Kasumi-1 (cell line): ENCODE results near the gene DNM3.
A peak's percentile ranks its signal among the peaks of the same experiment; 100 is the strongest.

Experiments
- DNase-seq, 2 experiments: peaks; one replicate each; lab custom pipeline; 2025; lab: John Stamatoyannopoulos, UW

Gene DNM3

GRCh38 chr1:172238965-172239364, 397.7 kb downstream of the DNM3 start:
- no peak for DNase-seq

DNA sequence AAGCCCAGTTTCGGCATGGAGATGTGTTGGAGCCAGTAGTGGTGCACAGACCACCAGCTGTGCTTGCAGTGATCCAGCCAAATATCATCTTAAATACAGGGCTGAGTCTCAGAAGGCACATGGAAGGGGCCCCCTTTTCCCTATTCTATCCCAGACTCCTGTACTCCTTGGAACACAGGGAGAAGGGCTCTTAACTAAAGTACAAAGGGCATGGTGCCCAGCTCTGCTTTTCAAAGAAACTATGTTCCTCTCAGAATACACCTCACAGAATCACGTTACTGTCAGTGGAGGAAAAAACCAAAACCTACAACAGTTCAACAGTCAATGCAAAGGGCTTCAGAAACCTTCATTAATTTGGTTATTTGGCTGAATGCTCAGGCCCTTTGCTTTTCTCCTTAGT, 398.6 kb downstream of the DNM3 start:
- DNase-seq: no peak

DNA sequence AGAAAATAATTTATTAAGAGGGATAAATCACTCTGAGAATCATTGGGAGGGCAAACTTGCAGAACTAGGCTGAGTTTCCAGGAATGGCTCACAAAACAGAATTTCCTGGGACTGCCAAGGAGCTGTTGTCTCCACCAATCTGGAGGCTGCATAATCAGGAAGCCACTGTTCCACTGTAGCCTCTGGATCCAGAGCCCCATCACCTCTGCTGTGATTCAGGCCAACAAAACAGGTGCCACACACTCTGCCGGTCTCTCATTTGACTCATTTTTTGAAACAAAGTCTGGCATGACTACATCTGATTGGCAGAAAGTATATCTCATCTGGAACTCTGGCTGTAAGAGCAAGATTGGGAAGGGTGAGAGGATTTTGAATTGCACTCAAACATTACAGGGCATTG, 400.2 kb downstream of the DNM3 start:
- DNase-seq: no peak

DNA sequence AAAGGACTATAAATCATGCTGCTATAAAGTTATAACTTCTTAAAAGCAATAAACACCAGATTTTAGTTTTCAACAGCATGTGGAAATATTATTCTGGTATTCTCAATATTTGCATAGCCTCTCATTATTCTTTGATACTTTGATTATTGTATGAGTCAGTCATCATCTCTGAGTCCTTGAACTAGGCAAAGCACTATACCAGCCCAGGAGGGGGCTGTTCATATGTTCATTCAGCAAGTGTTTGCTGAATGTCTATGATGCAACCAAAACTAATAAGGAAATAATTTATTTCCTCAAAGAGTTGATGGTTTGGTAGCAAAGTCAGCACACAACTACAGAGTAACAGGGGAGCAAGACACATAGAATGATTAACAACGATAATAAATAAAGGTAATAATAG, 403.6 kb downstream of the DNM3 start:
- no peak for DNase-seq

DNA sequence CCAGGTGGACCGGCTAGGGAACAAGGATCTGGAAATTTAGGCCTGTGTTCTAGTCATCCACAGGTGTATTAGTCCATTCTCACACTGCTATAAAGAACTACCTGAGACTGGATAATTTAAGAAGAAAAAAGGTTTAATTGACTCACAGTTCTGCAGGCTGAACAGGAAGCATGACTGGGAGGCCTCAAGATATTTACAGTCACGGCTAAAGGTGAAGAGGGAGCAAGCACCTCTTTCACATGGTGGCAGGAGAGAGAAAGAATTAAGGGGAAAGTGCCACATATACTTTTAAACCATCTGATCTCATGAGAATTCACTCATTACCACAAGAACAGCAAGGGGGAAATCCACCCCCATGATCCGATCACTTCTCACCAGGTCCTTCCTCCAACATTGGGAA, 404.5 kb downstream of the DNM3 start:
- DNase-seq: no peak

DNA sequence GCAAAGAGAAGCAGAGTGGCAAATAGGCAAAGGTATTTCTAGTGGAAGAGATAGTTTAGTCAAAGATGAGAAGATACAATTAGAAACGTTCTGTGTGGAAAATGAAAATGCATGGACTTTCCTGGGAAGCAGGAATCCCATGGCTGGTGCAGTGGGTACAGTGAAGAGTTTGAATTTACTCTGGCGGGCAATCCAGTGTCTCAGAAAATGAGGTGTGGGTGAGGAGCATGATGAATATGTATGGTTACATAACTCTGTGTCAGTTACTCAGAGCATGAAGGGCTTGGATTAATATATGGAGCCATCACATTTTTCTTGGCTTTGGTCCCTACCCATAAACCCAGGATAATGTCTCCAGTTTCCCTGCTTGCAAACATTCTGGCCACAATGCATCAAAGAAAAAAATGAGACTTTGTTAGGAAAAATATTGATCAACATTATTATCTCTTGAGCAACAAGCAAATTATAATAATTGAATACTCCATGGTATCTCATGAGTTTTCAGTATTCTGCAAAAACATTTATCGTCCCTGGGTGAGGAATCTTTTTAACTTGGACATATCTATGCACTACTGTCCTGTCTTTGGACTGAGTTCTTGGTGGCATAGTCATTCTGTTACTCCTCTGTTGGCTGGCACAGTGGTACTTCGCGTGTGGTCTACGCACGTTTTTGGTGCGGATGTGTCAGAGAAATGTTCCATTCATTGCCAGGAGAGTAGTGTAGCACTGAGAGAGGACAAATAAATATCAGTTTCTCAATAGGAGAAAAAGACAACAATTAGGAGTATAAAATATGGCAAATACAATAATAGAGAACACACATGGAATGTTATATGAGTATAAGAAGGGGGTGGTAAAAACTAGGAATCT, 405.5 kb downstream of the DNM3 start:
- DNase-seq: no peak

DNA sequence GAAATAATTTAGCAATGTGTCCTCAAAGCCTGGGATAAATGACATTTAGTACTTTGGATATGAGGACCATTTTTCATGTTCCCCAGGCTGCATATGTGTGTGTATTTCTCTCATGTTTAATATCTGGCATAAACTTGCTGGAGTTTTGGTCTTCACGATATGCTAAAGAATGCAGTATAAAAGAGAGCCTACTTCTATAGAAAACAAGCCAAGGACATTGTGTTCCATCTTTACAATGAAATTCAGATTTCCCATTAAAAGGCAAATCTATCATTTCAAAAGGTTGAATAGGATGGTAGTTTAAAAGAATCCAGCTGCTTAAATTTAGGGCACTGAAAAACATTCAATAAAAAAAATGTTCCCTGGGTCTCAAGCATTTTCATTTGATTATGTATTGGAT, 410.2 kb downstream of the DNM3 start:
- no peak for DNase-seq

DNA sequence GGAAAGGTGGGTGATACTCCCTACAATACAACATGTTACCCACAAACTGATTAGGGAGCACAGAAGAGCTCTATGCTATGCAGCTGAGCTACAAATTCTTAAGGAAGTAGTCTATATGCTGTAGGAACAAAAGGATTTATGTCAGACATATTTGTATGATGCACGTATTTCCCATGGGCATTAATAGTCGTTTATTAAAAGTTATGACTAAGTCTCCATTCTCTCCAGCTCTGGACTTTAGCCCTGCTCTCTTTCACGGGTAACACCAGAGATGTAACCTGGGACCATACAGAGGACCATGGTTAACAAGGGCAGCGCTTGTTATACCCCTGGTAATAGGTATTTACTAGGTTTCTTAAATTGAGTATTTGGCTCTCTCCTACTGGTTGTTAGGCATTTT, 411.0 kb downstream of the DNM3 start:
- DNase-seq: no peak

DNA sequence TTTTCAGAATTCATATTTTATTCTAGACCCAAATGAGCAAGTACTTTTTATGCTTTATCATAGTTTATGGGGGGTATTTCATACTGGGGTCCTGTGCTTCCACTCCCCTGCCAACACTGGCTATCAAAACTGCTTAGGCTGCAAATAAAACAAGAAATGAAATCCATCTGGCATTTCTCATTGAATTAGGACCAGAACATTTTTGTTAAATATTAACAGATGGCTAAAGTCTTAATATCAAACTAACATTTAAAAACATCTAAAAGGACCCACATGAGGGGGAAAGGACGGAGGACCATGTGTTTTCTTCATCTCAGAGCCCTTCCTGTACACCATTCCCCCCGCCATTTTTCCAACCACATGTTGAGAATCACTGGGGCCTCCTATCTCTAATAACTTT, 411.7 kb downstream of the DNM3 start:
- no peak for DNase-seq

- peak; percentile 75 to 80 for DNase-seq
Measured at GRCh38 chr1:172254521-172255222, 413.4 kb downstream of the DNM3 start.

- DNase-seq: peak in 1 of 2 experiments; percentile 35
Measured at GRCh38 chr1:172255223-172255560, 413.9 kb downstream of the DNM3 start.

DNA sequence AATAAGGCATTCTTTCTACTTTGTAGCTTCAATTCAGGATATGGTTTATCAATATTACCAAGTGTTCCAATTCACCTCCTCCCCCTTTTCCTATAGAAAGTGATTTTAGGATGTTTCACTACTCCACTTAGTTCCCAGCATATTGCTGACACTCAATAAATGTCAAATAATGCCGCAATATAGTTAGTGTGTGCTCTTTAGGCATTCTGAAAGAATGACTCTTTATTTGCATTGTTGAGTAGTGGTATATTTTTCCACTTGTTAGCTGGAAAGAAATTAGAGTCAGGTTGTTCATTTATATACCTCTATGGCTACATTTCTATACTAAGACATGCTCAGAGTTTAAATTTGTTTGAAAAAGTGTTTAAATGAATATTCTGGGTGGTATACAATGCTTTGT, 424.6 kb downstream of the DNM3 start:
- no peak for DNase-seq

- no peak for DNase-seq
Measured at GRCh38 chr1:172266528-172267174, 425.4 kb downstream of the DNM3 start.

DNA sequence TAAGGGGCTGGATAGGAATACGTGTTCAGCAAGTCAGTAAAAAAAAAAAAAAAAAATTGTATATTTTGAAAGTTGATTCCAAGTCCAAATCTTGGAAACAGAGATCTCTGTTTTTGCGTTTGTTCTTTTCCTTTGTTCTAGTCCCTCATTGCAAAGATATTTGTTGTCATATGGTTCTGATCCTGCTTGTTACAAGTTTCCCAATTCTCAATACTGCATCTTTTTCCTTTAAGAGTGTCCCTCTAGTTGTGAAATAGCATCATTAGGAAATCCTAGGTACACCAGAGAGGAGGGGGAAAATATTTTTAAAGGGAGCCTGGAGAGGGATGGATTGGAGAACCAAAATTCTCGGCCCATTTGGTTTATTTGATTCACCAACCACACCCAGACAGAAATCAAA, 426.9 kb downstream of the DNM3 start:
- DNase-seq: no peak

DNA sequence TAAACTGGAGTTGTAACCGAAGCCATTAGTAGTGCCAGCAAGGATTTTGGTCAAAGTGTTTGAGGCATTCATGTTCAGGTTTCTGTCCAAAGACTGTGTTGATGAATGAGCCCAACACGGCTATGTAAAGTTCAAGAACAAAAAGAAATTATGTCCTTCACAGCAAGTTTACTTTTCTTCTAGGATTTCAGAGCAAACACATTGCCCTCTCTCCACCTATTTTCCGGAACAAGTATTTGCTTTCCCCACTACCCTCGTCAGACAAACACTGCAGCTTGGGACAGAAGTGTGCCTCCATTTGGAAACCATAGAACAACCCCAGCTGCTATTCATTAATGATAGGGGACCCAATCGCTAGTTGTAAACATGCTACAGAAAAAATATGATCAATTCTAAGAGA, 427.8 kb downstream of the DNM3 start:
- DNase-seq: no peak

- DNase-seq: no peak
Measured at GRCh38 chr1:172269644-172270043, 428.3 kb downstream of the DNM3 start.

DNA sequence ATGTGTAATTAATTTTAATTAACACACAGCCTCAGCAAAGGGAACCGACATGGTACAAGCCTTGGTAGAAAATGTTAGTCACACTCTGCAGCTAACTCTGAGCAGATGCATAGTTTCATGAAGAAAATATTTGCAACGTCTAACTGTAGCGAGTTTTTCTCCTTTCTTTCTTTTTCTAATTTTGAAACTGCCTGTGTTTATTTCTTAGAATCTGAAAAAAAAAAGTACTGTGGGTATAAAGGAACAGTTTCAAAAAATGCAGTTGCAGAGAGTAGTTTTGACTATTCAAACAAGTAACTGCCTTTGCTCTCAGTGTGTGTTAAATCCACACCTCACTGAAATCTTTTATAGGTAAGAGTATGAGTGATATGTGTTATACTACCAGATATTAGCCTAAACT, 429.3 kb downstream of the DNM3 start:
- DNase-seq: no peak

DNA sequence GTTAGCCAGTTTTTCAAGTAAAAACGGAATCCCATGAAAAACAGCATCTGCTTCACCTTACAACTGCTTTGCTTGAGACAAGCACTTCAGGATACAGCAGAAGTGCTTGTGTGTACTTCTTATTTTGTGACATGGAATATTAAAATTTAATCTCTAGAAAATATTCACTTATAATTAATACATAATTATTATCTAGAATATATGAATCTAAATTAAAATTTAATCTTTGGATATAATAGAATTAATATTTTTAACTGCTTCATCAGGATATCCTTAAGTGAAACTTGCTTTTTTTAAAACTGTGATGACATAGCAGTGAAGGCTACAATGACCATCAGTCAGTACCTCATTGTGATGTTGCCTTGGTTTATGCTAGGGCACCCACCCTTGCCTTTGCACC, 430.8 kb downstream of the DNM3 start:
- DNase-seq: no peak

GRCh38 chr1:172273647-172274396, 432.5 kb downstream of the DNM3 start:
- DNase-seq: no peak

DNA sequence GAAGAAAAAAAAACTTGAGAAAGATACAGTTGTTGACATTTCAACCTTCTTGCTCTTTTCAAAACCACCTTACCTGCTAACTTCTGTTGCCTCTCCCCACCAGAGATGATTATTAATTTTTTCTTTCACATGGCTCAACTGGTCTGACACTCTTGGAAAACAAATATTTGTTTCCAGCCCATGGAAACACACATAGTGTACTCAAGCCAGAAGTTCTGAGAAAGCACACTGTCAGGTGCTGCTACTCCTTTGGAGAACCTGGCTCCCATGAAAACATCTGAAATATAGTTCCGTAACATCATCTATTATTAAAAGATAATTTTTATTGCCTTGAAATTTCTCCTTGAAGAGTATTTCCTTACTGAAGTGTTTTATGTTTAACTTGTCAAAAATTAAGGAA, 434.2 kb downstream of the DNM3 start:
- no peak for DNase-seq

DNA sequence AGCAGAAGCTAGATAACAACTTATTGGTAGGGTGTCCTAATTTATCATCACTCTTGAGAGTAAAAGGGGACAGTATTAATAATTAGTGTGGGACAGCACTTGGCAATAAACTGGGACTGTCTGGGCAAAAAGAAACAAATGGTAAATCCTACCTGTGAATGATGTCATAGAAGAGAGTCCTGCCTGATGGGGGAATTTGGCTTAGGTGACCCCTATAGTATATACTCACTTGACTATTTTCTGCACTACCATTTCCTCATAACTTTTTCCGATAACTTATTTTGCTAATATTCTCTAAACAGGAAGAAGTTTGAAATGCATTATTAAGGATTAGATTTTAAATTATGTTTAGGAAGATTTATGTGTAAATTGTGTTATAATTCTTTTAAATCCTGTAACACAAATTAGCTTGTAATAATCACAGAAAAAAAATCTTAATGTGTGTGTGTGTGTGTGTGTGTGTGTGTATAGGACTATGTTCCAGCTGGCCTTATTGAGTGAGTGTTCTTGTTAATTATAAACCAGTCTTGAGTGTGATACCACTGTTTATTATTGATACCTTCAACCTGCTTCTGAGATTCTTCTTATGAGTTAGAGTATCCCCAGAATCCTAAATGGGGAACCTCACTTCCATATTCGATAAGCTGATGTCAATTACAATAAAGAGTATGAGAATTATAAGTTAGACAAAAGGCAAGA, 435.0 kb downstream of the DNM3 start:
- no peak for DNase-seq

DNA sequence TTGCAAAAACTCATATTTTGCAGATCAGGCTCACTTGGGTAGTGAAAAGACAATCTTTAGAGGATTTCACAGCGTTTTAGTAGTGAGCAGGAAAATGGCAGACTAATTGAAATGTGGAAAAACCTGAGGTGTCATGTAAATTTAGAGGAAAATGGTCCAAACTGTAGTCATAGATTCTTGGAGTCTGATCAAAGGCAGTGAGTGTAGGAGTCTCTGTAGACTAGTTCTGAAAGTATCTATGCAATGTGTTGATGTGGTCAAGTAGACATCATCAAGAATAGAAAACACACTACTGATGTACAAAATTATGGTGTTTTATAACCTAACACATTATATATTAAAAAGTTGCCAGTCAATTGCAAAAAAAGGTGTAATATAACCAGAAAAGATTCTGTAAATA, 436.0 kb downstream of the DNM3 start:
- DNase-seq: no peak
